ENCODE data around the gene PARD3B.

The PARD3B gene

GRCh38 chr2:205556841-205557539 is 1011.7 kb downstream of the PARD3B start:
- no peak for DNase-seq

- DNase-seq: no peak
These were observed 1012.6 kb downstream of the PARD3B start for GRCh38 chr2:205557873-205558272.

- DNase-seq: no peak
These were observed 1016.2 kb downstream of the PARD3B start for GRCh38 chr2:205561441-205561840.

- no peak for DNase-seq
These were observed 1018.4 kb downstream of the PARD3B start for GRCh38 chr2:205563646-205564045.

- DNase-seq: no peak
These were observed 1019.3 kb downstream of the PARD3B start for GRCh38 chr2:205564346-205565141.

- DNase-seq: no peak
These were observed 1019.9 kb downstream of the PARD3B start for GRCh38 chr2:205565142-205565522.

GRCh38 chr2:205566606-205567168 is 1021.4 kb downstream of the PARD3B start:
- no peak for DNase-seq

- no peak for DNase-seq
These were observed 1023.3 kb downstream of the PARD3B start for GRCh38 chr2:205568620-205569019.

- no peak for DNase-seq
These were observed 1025.4 kb downstream of the PARD3B start for GRCh38 chr2:205570648-205571047.

GRCh38 chr2:205571360-205571959 is 1026.2 kb downstream of the PARD3B start:
- DNase-seq: no peak

- no peak for DNase-seq
These were observed 1028.7 kb downstream of the PARD3B start for GRCh38 chr2:205574001-205574400.

- no peak for DNase-seq
These were observed 1034.1 kb downstream of the PARD3B start for GRCh38 chr2:205579335-205579734.

- DNase-seq: no peak
These were observed 1035.1 kb downstream of the PARD3B start for GRCh38 chr2:205580212-205580987.

- no peak for DNase-seq
These were observed 1037.1 kb downstream of the PARD3B start for GRCh38 chr2:205582366-205582765.

- DNase-seq: no peak
These were observed 1040.4 kb downstream of the PARD3B start for GRCh38 chr2:205585449-205586383.

- no peak for DNase-seq
These were observed 1041.4 kb downstream of the PARD3B start for GRCh38 chr2:205586626-205587025.

GRCh38 chr2:205589479-205589878 is 1044.2 kb downstream of the PARD3B start:
- no peak for DNase-seq

- DNase-seq: no peak
These were observed 1045.5 kb downstream of the PARD3B start for GRCh38 chr2:205590759-205591158.

- no peak for DNase-seq
These were observed 1048.6 kb downstream of the PARD3B start for GRCh38 chr2:205593891-205594290.

- DNase-seq: no peak
These were observed 1051.3 kb downstream of the PARD3B start for GRCh38 chr2:205596581-205596980.

- no peak for DNase-seq
These were observed 1060.5 kb downstream of the PARD3B start for GRCh38 chr2:205605638-205606304.

Data from cortex of kidney (tissue), 1 donor.